ENCODE measurements around the gene WTIP.

WTIP gene

DNA sequence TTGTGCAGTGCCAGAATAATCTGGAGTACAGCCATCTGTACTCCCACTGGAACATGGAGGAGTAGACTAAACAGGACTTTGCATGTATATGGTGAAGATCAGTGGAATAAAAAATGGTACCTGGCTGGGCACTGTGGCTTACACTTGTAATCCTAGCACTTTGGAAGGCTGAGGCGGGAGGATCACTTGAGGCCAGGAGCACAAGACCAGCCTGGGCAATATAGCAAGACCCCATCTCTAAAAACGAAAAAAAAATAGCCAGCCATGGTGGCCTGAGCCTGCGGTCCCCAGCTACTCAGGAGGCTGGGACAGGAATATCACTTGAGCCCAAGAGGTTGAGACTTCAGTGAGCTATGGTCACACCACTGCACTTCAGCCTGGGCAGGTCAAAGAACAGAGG is 33.4 kb upstream of the WTIP start:
- ATAC-seq = no peak
- no peak for TF ChIP-seq ZNF70 (CRISPR knock-in tag; IDR thresholded peaks at IDR 0.05)
- no peak for TF ChIP-seq ESRRG (CRISPR knock-in tag; IDR thresholded peaks at IDR 0.05)
- TF ChIP-seq SNAI2 (CRISPR knock-in tag; IDR thresholded peaks at IDR 0.05) = no peak
- no peak for TF ChIP-seq PPARA (CRISPR knock-in tag; IDR thresholded peaks at IDR 0.05; ENCODE audit: borderline replicate concordance)

DNA sequence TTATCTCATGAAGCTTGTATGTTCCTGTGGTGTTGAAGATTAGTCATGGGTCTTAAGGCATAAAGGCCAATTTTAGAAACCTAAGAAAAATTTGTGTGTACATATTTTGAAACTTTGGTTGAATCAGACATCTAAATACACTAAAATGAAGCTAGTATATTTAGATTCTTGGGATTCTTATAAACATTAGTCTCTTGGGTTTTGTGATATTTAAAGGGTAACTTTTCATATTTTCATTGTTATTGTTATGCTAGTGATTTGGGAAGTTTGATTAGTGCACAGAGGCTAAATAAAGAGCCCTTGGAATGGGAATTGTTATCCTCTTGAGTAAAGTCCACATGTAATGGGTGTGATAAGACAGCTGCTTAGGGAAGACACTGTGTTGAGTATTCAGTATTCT is 28.8 kb upstream of the WTIP start:
- no peak for TF ChIP-seq ZC3H10 (CRISPR knock-in tag; IDR thresholded peaks at IDR 0.05)
- TF ChIP-seq ZNF565 (CRISPR knock-in tag; conservative IDR thresholded peaks at IDR 0.05; ENCODE audit: low read depth) = no peak
- no peak for TF ChIP-seq ZNF8 (CRISPR knock-in tag; IDR thresholded peaks at IDR 0.05)
- no peak for TF ChIP-seq GLIS3 (CRISPR knock-in tag; IDR thresholded peaks at IDR 0.05)
- TF ChIP-seq, protein P1, sequence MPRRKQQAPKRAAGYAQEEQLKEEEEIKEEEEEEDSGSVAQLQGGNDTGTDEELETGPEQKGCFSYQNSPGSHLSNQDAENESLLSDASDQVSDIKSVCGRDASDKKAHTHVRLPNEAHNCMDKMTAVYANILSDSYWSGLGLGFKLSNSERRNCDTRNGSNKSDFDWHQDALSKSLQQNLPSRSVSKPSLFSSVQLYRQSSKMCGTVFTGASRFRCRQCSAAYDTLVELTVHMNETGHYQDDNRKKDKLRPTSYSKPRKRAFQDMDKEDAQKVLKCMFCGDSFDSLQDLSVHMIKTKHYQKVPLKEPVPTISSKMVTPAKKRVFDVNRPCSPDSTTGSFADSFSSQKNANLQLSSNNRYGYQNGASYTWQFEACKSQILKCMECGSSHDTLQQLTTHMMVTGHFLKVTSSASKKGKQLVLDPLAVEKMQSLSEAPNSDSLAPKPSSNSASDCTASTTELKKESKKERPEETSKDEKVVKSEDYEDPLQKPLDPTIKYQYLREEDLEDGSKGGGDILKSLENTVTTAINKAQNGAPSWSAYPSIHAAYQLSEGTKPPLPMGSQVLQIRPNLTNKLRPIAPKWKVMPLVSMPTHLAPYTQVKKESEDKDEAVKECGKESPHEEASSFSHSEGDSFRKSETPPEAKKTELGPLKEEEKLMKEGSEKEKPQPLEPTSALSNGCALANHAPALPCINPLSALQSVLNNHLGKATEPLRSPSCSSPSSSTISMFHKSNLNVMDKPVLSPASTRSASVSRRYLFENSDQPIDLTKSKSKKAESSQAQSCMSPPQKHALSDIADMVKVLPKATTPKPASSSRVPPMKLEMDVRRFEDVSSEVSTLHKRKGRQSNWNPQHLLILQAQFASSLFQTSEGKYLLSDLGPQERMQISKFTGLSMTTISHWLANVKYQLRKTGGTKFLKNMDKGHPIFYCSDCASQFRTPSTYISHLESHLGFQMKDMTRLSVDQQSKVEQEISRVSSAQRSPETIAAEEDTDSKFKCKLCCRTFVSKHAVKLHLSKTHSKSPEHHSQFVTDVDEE (CRISPR knock-in tag; IDR thresholded peaks at IDR 0.05) = no peak
- no peak for TF ChIP-seq ZFP3 (CRISPR knock-in tag; IDR thresholded peaks at IDR 0.05)
- TF ChIP-seq, protein P2, sequence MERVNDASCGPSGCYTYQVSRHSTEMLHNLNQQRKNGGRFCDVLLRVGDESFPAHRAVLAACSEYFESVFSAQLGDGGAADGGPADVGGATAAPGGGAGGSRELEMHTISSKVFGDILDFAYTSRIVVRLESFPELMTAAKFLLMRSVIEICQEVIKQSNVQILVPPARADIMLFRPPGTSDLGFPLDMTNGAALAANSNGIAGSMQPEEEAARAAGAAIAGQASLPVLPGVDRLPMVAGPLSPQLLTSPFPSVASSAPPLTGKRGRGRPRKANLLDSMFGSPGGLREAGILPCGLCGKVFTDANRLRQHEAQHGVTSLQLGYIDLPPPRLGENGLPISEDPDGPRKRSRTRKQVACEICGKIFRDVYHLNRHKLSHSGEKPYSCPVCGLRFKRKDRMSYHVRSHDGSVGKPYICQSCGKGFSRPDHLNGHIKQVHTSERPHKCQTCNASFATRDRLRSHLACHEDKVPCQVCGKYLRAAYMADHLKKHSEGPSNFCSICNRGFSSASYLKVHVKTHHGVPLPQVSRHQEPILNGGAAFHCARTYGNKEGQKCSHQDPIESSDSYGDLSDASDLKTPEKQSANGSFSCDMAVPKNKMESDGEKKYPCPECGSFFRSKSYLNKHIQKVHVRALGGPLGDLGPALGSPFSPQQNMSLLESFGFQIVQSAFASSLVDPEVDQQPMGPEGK (CRISPR knock-in tag; IDR thresholded peaks at IDR 0.05; ENCODE audit: borderline replicate concordance) = no peak
- TF ChIP-seq BACH2 (CRISPR knock-in tag; IDR thresholded peaks at IDR 0.05; ENCODE audit: borderline replicate concordance) = no peak
- ATAC-seq = no peak

DNA sequence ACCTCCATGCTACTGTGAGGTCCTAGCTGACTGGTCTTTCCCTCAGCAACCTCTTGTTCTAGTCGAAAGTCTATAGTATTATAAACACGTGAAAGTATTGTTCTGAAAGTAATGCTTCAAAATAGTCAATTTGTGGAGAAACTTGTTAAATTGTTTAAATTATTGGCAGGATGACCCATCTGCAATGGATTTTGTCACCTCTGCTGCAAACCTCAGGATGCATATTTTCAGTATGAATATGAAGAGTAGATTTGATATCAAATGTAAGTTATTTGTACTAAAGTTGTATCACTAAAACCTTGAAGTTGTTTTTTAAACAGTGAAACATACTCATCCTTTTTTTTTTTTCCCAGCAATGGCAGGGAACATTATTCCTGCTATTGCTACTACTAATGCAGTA is 27.5 kb upstream of the WTIP start:
- no peak for ATAC-seq
- TF ChIP-seq ESRRG (CRISPR knock-in tag; IDR thresholded peaks at IDR 0.05) = no peak
- no peak for TF ChIP-seq PPARA (CRISPR knock-in tag; IDR thresholded peaks at IDR 0.05; ENCODE audit: borderline replicate concordance)
- no peak for TF ChIP-seq ZNF565 (CRISPR knock-in tag; conservative IDR thresholded peaks at IDR 0.05; ENCODE audit: low read depth)
- TF ChIP-seq ISL1 (CRISPR knock-in tag; IDR thresholded peaks at IDR 0.05) = no peak
- TF ChIP-seq, protein P3, sequence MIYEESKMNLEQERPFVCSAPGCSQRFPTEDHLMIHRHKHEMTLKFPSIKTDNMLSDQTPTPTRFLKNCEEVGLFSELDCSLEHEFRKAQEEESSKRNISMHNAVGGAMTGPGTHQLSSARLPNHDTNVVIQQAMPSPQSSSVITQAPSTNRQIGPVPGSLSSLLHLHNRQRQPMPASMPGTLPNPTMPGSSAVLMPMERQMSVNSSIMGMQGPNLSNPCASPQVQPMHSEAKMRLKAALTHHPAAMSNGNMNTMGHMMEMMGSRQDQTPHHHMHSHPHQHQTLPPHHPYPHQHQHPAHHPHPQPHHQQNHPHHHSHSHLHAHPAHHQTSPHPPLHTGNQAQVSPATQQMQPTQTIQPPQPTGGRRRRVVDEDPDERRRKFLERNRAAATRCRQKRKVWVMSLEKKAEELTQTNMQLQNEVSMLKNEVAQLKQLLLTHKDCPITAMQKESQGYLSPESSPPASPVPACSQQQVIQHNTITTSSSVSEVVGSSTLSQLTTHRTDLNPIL (CRISPR knock-in tag; IDR thresholded peaks at IDR 0.05; ENCODE audit: low read depth) = no peak
- no peak for TF ChIP-seq ZFP3 (CRISPR knock-in tag; IDR thresholded peaks at IDR 0.05)
- no peak for TF ChIP-seq GLIS3 (CRISPR knock-in tag; IDR thresholded peaks at IDR 0.05)
- TF ChIP-seq, protein P4, sequence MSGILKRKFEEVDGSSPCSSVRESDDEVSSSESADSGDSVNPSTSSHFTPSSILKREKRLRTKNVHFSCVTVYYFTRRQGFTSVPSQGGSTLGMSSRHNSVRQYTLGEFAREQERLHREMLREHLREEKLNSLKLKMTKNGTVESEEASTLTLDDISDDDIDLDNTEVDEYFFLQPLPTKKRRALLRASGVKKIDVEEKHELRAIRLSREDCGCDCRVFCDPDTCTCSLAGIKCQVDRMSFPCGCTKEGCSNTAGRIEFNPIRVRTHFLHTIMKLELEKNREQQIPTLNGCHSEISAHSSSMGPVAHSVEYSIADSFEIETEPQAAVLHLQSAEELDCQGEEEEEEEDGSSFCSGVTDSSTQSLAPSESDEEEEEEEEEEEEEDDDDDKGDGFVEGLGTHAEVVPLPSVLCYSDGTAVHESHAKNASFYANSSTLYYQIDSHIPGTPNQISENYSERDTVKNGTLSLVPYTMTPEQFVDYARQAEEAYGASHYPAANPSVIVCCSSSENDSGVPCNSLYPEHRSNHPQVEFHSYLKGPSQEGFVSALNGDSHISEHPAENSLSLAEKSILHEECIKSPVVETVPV (CRISPR knock-in tag; IDR thresholded peaks at IDR 0.05) = no peak
- TF ChIP-seq, protein P2 (CRISPR knock-in tag; IDR thresholded peaks at IDR 0.05; ENCODE audit: borderline replicate concordance) = no peak
- TF ChIP-seq, protein P1 (CRISPR knock-in tag; IDR thresholded peaks at IDR 0.05) = no peak
- TF ChIP-seq BACH2 (CRISPR knock-in tag; IDR thresholded peaks at IDR 0.05; ENCODE audit: borderline replicate concordance) = no peak
- TF ChIP-seq ZC3H10 (CRISPR knock-in tag; IDR thresholded peaks at IDR 0.05) = no peak
- no peak for TF ChIP-seq TOX (CRISPR knock-in tag; IDR thresholded peaks at IDR 0.05; ENCODE audit: borderline replicate concordance)
- no peak for TF ChIP-seq ZNF70 (CRISPR knock-in tag; IDR thresholded peaks at IDR 0.05)

All from SK-N-SH treated with all-trans-retinoic acid at 6 μM for 48 hours (cell line).